ENCODE measurements around the gene DEPDC1B. TPM values are rescaled to one million over a fixed set of nuclear protein-coding genes. Genes with fewer than 3 reads are reported as not detected.
A peak's percentile ranks its signal among the peaks of the same experiment; 100 is the strongest.

Gene DEPDC1B, protein sequence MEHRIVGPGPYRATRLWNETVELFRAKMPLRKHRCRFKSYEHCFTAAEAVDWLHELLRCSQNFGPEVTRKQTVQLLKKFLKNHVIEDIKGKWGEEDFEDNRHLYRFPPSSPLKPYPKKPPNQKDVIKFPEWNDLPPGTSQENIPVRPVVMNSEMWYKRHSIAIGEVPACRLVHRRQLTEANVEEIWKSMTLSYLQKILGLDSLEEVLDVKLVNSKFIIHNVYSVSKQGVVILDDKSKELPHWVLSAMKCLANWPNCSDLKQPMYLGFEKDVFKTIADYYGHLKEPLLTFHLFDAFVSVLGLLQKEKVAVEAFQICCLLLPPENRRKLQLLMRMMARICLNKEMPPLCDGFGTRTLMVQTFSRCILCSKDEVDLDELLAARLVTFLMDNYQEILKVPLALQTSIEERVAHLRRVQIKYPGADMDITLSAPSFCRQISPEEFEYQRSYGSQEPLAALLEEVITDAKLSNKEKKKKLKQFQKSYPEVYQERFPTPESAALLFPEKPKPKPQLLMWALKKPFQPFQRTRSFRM
- total RNA-seq: 0.74 TPM

DNA sequence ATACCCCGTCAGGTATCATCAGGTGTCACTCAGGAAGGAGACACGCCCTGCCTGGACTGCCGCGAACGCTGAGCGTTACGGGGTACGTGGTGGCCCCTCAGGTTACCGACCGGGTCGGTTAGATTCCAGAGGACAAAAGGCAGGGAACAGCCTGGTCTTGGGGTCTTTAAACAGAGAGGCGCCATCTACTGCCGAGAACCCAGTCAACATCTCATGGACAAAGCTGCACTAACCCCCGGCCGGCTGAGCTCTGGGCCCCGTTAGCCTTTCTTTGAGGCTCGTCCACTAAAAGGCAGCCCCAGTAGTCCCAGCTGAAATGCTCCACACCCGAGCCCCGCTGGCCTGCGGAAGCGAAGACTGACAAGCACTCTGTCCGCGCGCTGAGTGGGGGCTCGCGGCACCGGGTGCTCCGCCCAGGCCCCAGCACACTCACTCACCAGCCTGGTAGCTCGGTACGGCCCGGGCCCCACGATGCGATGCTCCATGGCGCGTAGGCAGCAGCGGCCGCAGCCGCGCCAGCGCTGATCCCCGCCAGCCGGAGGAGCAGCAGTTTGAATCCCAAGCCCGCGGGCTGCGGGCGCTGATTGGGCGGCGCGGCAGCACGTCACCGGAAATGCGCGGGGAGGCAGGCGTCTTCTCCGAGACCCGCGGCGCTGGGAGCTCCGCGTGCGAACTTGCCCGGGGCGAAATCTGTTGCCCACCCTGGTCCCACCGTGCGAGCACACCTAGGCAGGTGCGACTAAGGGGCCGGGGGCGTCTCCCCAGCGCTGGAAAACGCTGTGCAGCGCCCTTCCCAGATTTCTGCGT lies at the start of gene DEPDC1B:
Gene DEPDC1B, minus strand, starts transcription at position 558 of the 807 bp plus-strand sequence. Its CDS starts 73 bp downstream, at position 485.
- H3K4me3 ChIP-seq: peak within 1 kb of the TSS; percentile 60 to 78
- H3K27ac ChIP-seq: peak within 1 kb of the TSS; percentile 76
- no peaks in the 10 kb centered on the region for H3K36me3 ChIP-seq
- DNase-seq (ENCODE audit: extremely low spot score in 2 of 2): no peak
- H3K4me1 ChIP-seq: peaks cover 20% of the 10 kb centered on the region
- H3K9me3 ChIP-seq: no peaks in the 10 kb centered on the region
- intact Hi-C loops (cut with DNase I): no loop called here
- TF ChIP-seq POLR2A (IDR thresholded peaks at IDR 0.05) (peak in 1 of 2 donors; percentile 5), POLR2AphosphoS5 (IDR thresholded peaks at IDR 0.05; ENCODE audit: insufficient read depth in 1 of 2, low read depth in 1 of 2) (peak; percentile 46 to 75)
- TF ChIP-seq, protein P1, sequence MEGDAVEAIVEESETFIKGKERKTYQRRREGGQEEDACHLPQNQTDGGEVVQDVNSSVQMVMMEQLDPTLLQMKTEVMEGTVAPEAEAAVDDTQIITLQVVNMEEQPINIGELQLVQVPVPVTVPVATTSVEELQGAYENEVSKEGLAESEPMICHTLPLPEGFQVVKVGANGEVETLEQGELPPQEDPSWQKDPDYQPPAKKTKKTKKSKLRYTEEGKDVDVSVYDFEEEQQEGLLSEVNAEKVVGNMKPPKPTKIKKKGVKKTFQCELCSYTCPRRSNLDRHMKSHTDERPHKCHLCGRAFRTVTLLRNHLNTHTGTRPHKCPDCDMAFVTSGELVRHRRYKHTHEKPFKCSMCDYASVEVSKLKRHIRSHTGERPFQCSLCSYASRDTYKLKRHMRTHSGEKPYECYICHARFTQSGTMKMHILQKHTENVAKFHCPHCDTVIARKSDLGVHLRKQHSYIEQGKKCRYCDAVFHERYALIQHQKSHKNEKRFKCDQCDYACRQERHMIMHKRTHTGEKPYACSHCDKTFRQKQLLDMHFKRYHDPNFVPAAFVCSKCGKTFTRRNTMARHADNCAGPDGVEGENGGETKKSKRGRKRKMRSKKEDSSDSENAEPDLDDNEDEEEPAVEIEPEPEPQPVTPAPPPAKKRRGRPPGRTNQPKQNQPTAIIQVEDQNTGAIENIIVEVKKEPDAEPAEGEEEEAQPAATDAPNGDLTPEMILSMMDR (IDR thresholded peaks at IDR 0.05): no peak
- no peaks in the 10 kb centered on the region for H3K27me3 ChIP-seq

DNA sequence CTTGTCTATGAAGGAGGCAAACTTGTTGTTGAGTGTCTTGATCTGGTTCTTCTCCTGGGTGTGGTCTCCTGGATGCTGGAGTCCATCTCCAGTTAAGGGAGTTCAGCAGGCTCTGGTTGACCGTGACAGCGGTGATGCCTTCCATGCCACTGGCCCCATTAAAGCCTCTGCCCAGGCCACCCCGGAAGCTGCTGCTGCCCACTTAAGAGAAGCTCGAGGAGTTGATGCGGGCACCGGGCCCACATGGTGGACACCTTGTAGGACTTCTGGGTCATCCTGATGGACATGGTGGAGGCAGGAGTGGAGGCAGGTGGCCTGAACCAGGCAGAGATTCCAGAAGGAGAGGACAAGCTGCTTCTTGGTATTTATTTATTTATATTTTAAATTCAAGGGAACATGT lies 44.7 kb upstream of the DEPDC1B start:
- Histone ChIP-seq H3K27me3 (no peaks in the 10 kb centered on the region), H3K27ac (no peak overlapping the region), H3K4me1 (no peaks in the 10 kb centered on the region), H3K9me3 (peaks cover 8% of the 10 kb centered on the region), H3K4me3 (no peak overlapping the region), H3K36me3 (no peaks in the 10 kb centered on the region)
- TF ChIP-seq, protein P1 (IDR thresholded peaks at IDR 0.05): no peak
- TF ChIP-seq POLR2A (IDR thresholded peaks at IDR 0.05) (no peak), POLR2AphosphoS5 (IDR thresholded peaks at IDR 0.05; ENCODE audit: insufficient read depth in 1 of 2, low read depth in 1 of 2) (no peak)
- no peak for DNase-seq (ENCODE audit: extremely low spot score in 2 of 2)
- intact Hi-C loops (cut with DNase I): no loop called here

DNA sequence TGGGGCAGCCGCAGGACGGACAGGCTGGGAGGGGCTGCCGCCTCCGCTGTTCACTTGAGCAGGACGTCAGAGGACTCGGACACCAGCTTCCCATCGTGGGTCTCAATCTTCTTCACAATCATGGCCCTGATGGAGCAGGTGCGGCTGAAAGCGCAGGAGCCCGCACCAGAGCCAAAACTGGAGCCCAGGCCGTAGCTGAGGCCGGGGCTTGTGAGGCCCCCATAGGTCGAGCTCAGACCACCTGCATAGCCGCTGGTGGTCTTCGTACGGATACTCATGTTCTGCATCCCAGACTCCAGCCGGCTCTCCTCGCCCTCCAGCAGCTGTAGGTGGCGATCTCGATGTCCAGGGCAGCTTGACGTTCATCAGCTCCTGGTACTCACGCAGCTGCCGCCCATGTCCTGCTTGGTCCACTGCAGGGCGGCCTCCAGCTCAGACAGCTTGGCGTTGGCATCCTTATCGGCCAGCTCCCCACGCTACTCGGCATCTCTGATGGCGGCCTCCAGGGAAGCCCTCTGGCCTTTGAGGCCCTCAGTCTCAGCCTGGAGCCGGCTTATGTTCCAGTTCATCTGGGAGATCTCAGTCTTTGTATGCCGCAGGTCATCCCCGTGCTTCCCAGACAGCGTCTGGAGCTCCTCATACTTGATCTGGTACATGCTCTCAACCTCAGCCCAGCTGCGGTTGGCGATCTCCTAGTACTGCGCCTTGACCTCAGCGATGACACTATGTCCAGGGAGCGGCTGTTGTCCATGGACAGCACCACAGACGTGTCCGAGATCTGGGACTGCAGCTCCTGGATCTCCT lies 43.7 kb upstream of the DEPDC1B start:
- H3K27me3 ChIP-seq: no peaks in the 10 kb centered on the region

DNA sequence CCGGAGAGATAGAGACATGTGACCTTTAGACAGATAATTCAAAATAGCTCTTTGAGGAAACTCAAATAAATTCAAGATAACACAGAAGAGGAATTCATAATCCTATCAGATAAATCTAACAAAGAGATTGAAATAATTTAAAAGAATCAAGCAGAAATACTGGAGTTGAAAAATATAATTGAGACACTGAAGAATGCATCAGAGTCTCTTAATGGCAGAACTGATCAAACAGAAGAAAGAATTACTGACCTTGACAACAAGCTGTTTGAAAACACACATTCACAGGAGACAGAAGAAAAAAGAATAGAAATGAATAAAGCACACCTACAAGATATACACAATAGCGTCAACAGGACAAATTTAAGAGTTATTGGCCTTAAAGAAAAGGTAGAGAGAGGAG lies 40.4 kb upstream of the DEPDC1B start:
- no peak for DNase-seq (ENCODE audit: extremely low spot score in 2 of 2)
- no peaks in the 10 kb centered on the region for H3K36me3 ChIP-seq
- H3K9me3 ChIP-seq: peaks cover 8% of the 10 kb centered on the region
- TF ChIP-seq POLR2AphosphoS5 (IDR thresholded peaks at IDR 0.05; ENCODE audit: insufficient read depth in 1 of 2, low read depth in 1 of 2) (no peak), POLR2A (IDR thresholded peaks at IDR 0.05) (no peak)
- TF ChIP-seq, protein P1 (IDR thresholded peaks at IDR 0.05): no peak
- H3K4me3 ChIP-seq: no peak overlapping the region
- intact Hi-C loops (cut with DNase I): no loop called here
- H3K27me3 ChIP-seq: no peaks in the 10 kb centered on the region
- H3K27ac ChIP-seq: no peak overlapping the region
- no peaks in the 10 kb centered on the region for H3K4me1 ChIP-seq

More for the DNA sequence above, 43.7 kb upstream of the DEPDC1B start:
- H3K36me3 ChIP-seq: no peaks in the 10 kb centered on the region
- intact Hi-C loops (cut with DNase I): no loop called here
- H3K4me1 ChIP-seq: no peaks in the 10 kb centered on the region
- H3K9me3 ChIP-seq: peaks cover 8% of the 10 kb centered on the region
- no peak overlapping the region for H3K27ac ChIP-seq
- DNase-seq (ENCODE audit: extremely low spot score in 2 of 2): no peak
- TF ChIP-seq, protein P1 (IDR thresholded peaks at IDR 0.05): no peak
- TF ChIP-seq POLR2A (IDR thresholded peaks at IDR 0.05) (no peak), POLR2AphosphoS5 (IDR thresholded peaks at IDR 0.05; ENCODE audit: insufficient read depth in 1 of 2, low read depth in 1 of 2) (no peak)
- H3K4me3 ChIP-seq: no peak overlapping the region
